K562 (cell line): ENCODE results near the gene POLR2J. TPM values are rescaled to one million over a fixed set of nuclear protein-coding genes. Genes with fewer than 3 reads are reported as not detected.
A peak's percentile ranks its signal among the peaks of the same experiment; 100 is the strongest.

Source experiments
- BACH1 ChIP-seq: fragments of 200-800 bp; sonication (Bioruptor generic); IDR thresholded peaks from 2 replicates; pipeline ENCODE4 v1.6.1; 2016; ENCODE audit warnings: missing genetic modification characterization, missing compliant biosample characterization
- ESRRB ChIP-seq: fragments of 250-450 bp; sonication (Bioruptor Pico); IDR thresholded peaks from 2 replicates; pipeline ENCODE4 v1.5.0; 2020; ENCODE audit warnings: mild to moderate bottlenecking, moderate library complexity, borderline replicate concordance
- FOSL1 ChIP-seq: fragments of 200-800 bp; sonication (Bioruptor generic); conservative IDR thresholded peaks from 2 replicates; pipeline ENCODE4 v1.6.1; 2016; ENCODE audit warnings: missing genetic modification characterization, missing compliant biosample characterization
- FOXA1 ChIP-seq: fragments of 450-650 bp; IDR thresholded peaks from 2 replicates; pipeline ENCODE4 v1.6.1; 2016; ENCODE audit warnings: mild to moderate bottlenecking, borderline replicate concordance
- HMG20A ChIP-seq: fragments of 450-650 bp; formaldehyde crosslinking; conservative IDR thresholded peaks from 2 replicates; pipeline ENCODE4 v1.4.0; 2020; ENCODE audit warnings: mild to moderate bottlenecking, mixed read lengths
- NR2F6 ChIP-seq: fragments of 450-650 bp; formaldehyde crosslinking; IDR thresholded peaks from 2 replicates; pipeline ENCODE4 v1.4.0; 2020; ENCODE audit warnings: mild to moderate bottlenecking
- NR3C1 ChIP-seq: sonication (generic); formaldehyde crosslinking; IDR thresholded peaks from 2 replicates; pipeline ENCODE4 v1.8.1; 2022; ENCODE audit warnings: missing genetic modification reagents
- POLR2G ChIP-seq: fragments of 200-400 bp; formaldehyde crosslinking; IDR thresholded peaks from 2 replicates; pipeline ENCODE4 v1.6.1; 2017; ENCODE audit warnings: low read depth, mild to moderate bottlenecking, antibody characterized with exemption, low read length, moderate library complexity
- SIN3A ChIP-seq, 2 experiments: fragments of 150-350 bp in 1 of 2; IDR thresholded peaks; 2 replicates each; pipeline ENCODE4 v1.6.1; 2011 to 2016; ENCODE audit warnings: borderline replicate concordance in 2 of 2, low read depth in 2 of 2, low read length in 2 of 2, mild to moderate bottlenecking in 2 of 2, moderate library complexity in 2 of 2; ENCODE audit not compliant: control insufficient read depth in 1 of 2
- STAT5B ChIP-seq: fragments of 250-450 bp; sonication (Bioruptor Pico); IDR thresholded peaks from 2 replicates; pipeline ENCODE4 v1.8.0; 2021; ENCODE audit warnings: mild to moderate bottlenecking, inconsistent platforms
- TEAD1 ChIP-seq, 2 experiments: fragments of 450-650 bp in 1 of 2; sonication (generic) in 1 of 2; formaldehyde crosslinking; IDR thresholded peaks; 2 replicates each; pipeline versions ENCODE4 v1.4.0 to v1.8.0; 2020 to 2022; ENCODE audit warnings: mild to moderate bottlenecking in 2 of 2, missing genetic modification reagents in 1 of 2
- TFAM ChIP-seq: fragments of 250-450 bp; sonication (Bioruptor Pico); conservative IDR thresholded peaks from 2 replicates; pipeline ENCODE4 v1.5.0; 2021; ENCODE audit warnings: mild to moderate bottlenecking, moderate library complexity
- ZNF175 ChIP-seq: fragments of 200-800 bp; sonication (Bioruptor generic); IDR thresholded peaks from 2 replicates; pipeline ENCODE4 v1.6.1; 2016; ENCODE audit warnings: low read depth, mild to moderate bottlenecking, missing genetic modification characterization, missing compliant biosample characterization
- ZNF282 ChIP-seq: sonication (generic); formaldehyde crosslinking; IDR thresholded peaks from 2 replicates; pipeline ENCODE4 v1.8.1; 2023; ENCODE audit warnings: missing genetic modification reagents
- ZNF311 ChIP-seq: fragments of 250-450 bp; sonication (Bioruptor Pico); IDR thresholded peaks from 2 replicates; pipeline ENCODE4 v1.4.0; 2020; ENCODE audit warnings: mild to moderate bottlenecking, moderate library complexity
- ZNF589 ChIP-seq: fragments of 200-800 bp; sonication (Bioruptor generic); IDR thresholded peaks from 2 replicates; pipeline ENCODE4 v1.6.1; 2016; ENCODE audit warnings: low read depth, missing genetic modification characterization, missing compliant biosample characterization
- ZNF668 ChIP-seq: fragments of 250-450 bp; sonication (Bioruptor Pico); IDR thresholded peaks from 2 replicates; pipeline ENCODE4 v1.8.0; 2022; ENCODE audit warnings: mild to moderate bottlenecking, inconsistent platforms
- ZSCAN32 ChIP-seq: fragments of 450-650 bp; formaldehyde crosslinking; IDR thresholded peaks from 2 replicates; pipeline ENCODE4 v1.4.0; 2020; ENCODE audit warnings: mild to moderate bottlenecking, moderate library complexity
- polyA plus RNA-seq, 8 experiments: library from polyadenylated mRNA; depleted of rRNA in 4 of 8; stranded (reverse) in 5 of 8; unstranded in 3 of 8; fragments of >200 nt; fragmentation: Nextera tagmentation in 2 of 8; fragmentation: Illumina TruSeq in 1 of 8; extraction: Ambion mirVana in 2 of 8; extraction: Trizol in 1 of 8; gene quantifications; 2 replicates each; pipeline versions ENCODE4 v1.2.1 to v1.2.3, GENCODE V29; 2011 to 2014; ENCODE audit warnings: inconsistent platforms in 1 of 8, missing spikeins in 1 of 8
- total RNA-seq, 7 experiments: library from RNA; depleted of rRNA in 6 of 7; stranded (reverse); fragments of >200 nt in 6 of 7; fragmentation: Illumina TruSeq in 2 of 7; extraction: Trizol in 2 of 7; gene quantifications; 2 replicates each; pipeline versions ENCODE4 v1.2.1 to v1.2.3, GENCODE V29; 2011 to 2021; ENCODE audit warnings: low replicate concordance in 1 of 7
- TF ChIP-seq, protein P1 (sequence below), 3 experiments: fragments of 200-800 bp in 1 of 3; sonication (Bioruptor generic) in 1 of 3; sonication (generic) in 1 of 3; formaldehyde crosslinking in 1 of 3; IDR thresholded peaks; 2 replicates each; pipeline versions ENCODE4 v1.6.1 to v1.8.0; 2016 to 2022; ENCODE audit warnings: mild to moderate bottlenecking in 2 of 3, missing compliant biosample characterization in 2 of 3, missing genetic modification characterization in 2 of 3, missing genetic modification reagents in 1 of 3
- TF ChIP-seq, protein P2 (sequence below): sonication (generic); formaldehyde crosslinking; IDR thresholded peaks from 2 replicates; pipeline ENCODE4 v1.8.0; 2022; ENCODE audit warnings: missing genetic modification reagents, mild to moderate bottlenecking, borderline replicate concordance
- TF ChIP-seq, protein P3 (sequence below): fragments of 250-450 bp; sonication (Bioruptor Pico); IDR thresholded peaks from 2 replicates; pipeline ENCODE4 v1.5.0; 2021
- TF ChIP-seq, protein P4 (sequence below): fragments of 200-800 bp; sonication (Bioruptor generic); IDR thresholded peaks from 2 replicates; pipeline ENCODE4 v1.6.1; 2017; ENCODE audit warnings: missing genetic modification characterization, missing compliant biosample characterization

POLR2J gene
- total and polyA plus RNA-seq, 9 of the 15 experiments (the other 6 are each of a cell fraction or from before 2014, with no cell fraction given), result 32.3 to 220 (median 113) TPM

DNA sequence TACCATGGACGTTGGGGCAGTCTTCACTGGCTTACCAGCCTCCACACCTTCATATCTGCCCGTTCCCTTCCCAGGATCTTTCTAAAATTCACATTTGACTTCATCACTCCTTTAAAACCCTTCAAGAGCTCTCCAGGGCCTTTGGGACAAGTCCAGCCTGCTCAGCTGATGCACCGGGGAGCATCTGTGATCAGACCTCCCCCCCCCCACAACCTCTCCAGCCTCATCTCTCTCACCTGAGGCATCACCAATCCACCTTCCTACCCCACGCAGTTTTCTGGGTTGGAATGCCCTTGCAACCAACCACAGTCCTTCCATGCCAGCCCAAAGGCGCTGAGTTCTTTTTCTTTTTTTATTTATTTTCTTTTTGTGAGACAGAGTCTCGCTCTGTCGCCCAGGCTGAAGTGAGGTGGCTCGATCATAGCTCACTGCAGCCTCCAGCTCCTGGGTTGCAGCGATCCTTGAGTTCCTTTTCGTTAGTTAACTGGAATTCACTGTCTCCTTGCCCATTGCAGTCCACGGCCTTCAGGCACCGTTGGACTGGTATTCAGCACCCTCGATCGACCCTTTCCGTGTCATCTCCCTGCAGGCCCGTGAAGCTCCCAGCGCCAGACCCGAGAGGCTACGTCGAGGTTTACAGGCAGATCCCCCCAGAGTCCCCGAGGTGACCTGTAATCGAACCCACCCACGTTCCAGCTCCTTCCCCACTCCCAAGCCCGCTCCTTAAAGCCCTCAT lies 14.7 kb downstream of the POLR2J start (continued):
- TF ChIP-seq, protein P1, sequence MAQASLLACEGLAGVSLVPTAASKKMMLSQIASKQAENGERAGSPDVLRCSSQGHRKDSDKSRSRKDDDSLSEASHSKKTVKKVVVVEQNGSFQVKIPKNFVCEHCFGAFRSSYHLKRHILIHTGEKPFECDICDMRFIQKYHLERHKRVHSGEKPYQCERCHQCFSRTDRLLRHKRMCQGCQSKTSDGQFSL (CRISPR knock-in tag; IDR thresholded peaks at IDR 0.05), result no peak
- TF ChIP-seq, protein P1 (tag; IDR thresholded peaks at IDR 0.05), result peak in 1 of 2 experiments; percentile 61; a peak in 1 of 4 replicates
- TF ChIP-seq ESRRB (CRISPR knock-in tag) (no peak), NR2F6 (CRISPR knock-in tag) (no peak), NR3C1 (CRISPR knock-in tag) (no peak), ZSCAN32 (CRISPR knock-in tag) (no peak), ZNF282 (CRISPR knock-in tag) (no peak), BACH1 (tag) (no peak), TFAM (CRISPR knock-in tag) (no peak), SIN3A (IDR thresholded peaks at IDR 0.05; ENCODE audit: borderline replicate concordance in 2 of 2, control insufficient read depth in 1 of 2, low read depth in 2 of 2, low read length in 2 of 2) (no peak), FOXA1 (no peak), ZNF589 (CRISPR knock-in tag) (no peak), FOSL1 (tag) (no peak), POLR2G (no peak), STAT5B (no peak), ZNF311 (no peak), TEAD1 (CRISPR knock-in tag; IDR thresholded peaks at IDR 0.05) (no peak), HMG20A (no peak), ZNF668 (CRISPR knock-in tag) (no peak), ZNF175 (CRISPR knock-in tag) (no peak)
- TF ChIP-seq, protein P2, sequence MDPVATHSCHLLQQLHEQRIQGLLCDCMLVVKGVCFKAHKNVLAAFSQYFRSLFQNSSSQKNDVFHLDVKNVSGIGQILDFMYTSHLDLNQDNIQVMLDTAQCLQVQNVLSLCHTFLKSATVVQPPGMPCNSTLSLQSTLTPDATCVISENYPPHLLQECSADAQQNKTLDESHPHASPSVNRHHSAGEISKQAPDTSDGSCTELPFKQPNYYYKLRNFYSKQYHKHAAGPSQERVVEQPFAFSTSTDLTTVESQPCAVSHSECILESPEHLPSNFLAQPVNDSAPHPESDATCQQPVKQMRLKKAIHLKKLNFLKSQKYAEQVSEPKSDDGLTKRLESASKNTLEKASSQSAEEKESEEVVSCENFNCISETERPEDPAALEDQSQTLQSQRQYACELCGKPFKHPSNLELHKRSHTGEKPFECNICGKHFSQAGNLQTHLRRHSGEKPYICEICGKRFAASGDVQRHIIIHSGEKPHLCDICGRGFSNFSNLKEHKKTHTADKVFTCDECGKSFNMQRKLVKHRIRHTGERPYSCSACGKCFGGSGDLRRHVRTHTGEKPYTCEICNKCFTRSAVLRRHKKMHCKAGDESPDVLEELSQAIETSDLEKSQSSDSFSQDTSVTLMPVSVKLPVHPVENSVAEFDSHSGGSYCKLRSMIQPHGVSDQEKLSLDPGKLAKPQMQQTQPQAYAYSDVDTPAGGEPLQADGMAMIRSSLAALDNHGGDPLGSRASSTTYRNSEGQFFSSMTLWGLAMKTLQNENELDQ (CRISPR knock-in tag), result 0 out of 2 replicates have a peak, but pooled peaks have one; percentile 29
- TF ChIP-seq, protein P3, sequence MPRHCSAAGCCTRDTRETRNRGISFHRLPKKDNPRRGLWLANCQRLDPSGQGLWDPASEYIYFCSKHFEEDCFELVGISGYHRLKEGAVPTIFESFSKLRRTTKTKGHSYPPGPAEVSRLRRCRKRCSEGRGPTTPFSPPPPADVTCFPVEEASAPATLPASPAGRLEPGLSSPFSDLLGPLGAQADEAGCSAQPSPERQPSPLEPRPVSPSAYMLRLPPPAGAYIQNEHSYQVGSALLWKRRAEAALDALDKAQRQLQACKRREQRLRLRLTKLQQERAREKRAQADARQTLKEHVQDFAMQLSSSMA (CRISPR knock-in tag), result peak; percentile 60; the same call in 1 of the 2 replicates
- TF ChIP-seq, protein P4, sequence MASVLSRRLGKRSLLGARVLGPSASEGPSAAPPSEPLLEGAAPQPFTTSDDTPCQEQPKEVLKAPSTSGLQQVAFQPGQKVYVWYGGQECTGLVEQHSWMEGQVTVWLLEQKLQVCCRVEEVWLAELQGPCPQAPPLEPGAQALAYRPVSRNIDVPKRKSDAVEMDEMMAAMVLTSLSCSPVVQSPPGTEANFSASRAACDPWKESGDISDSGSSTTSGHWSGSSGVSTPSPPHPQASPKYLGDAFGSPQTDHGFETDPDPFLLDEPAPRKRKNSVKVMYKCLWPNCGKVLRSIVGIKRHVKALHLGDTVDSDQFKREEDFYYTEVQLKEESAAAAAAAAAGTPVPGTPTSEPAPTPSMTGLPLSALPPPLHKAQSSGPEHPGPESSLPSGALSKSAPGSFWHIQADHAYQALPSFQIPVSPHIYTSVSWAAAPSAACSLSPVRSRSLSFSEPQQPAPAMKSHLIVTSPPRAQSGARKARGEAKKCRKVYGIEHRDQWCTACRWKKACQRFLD (CRISPR knock-in tag), result no peak; the same call in 1 of the 2 replicates
